K562 (cell line): ENCODE results near the gene EN2. TPM values are rescaled to one million over a fixed set of nuclear protein-coding genes. Genes with fewer than 3 reads are reported as not detected.

Source experiments
- ATAC-seq: fragments of 200-7000 bp; cut with Tn5 transposase; 3 replicates; pipeline ENCODE4 v1.9.1; 2020; ENCODE audit warnings: moderate library complexity
- BruUV-seq: library from RNA; stranded (reverse); fragments of 400-500 nt; replicated peaks from 2 replicates; lab custom pipeline; 2021; lab: Mats Ljungman, UMichigan
- CTCF ChIA-PET: fragments of 300-600 bp; formaldehyde crosslinking; extraction: SDS; loops from one replicate; lab custom pipeline; 2021; ENCODE audit warnings: low intra/inter-chr PET ratio; lab: Yijun Ruan, JAX
- POLR2A ChIA-PET: fragments of 300-600, 350-650 bp; sonication (Branson Sonifier 250); formaldehyde crosslinking; extraction: SDS; loops from one replicate; lab custom pipeline; 2021; ENCODE audit warnings: antibody characterized with exemption, inconsistent platforms; lab: Yijun Ruan, JAX
- DNase-seq, 4 experiments: peaks; one replicate each; pipeline versions ENCODE4 v3.0.0 to v3.0.0-alpha.2; 2011 to 2018; ENCODE audit warnings: low spot score in 3 of 4, mixed read lengths in 3 of 4; ENCODE audit errors: extremely low read depth in 1 of 4
- FAIRE-seq: peaks from 2 replicates; lab custom pipeline; 2011; peaks lifted over from hg19 to GRCh38; lab: Jason Lieb, UNC
- H2AFZ ChIP-seq: 2 replicates; pipeline ENCODE4 v1.6.0; 2011; ENCODE audit warnings: low read depth, low read length, control low read depth, inconsistent platforms
- H3K27ac ChIP-seq: fragments of 200-600 bp; 3 replicates; pipeline ENCODE4 v1.8.0; 2011; ENCODE audit warnings: low read depth, mild to moderate bottlenecking, control low read depth, inconsistent platforms, low read length, moderate library complexity, mixed read lengths; ENCODE audit errors: extremely low read depth
- H3K27me3 ChIP-seq, 2 experiments: fragments of 300-600 bp in 1 of 2; 2 replicates in 1 of 2; 3 replicates in 1 of 2; pipeline versions ENCODE4 v1.6.0 to v1.8.0; 2011; ENCODE audit warnings: inconsistent platforms in 2 of 2, low read length in 2 of 2, mild to moderate bottlenecking in 1 of 2, mixed read lengths in 1 of 2, moderate library complexity in 1 of 2; ENCODE audit not compliant: control insufficient read depth in 2 of 2, insufficient read depth in 2 of 2
- H3K36me3 ChIP-seq: fragments of 300-600 bp; 3 replicates; pipeline ENCODE4 v1.8.0; 2011; ENCODE audit warnings: mild to moderate bottlenecking, low read length, inconsistent platforms; ENCODE audit not compliant: control insufficient read depth, insufficient read depth
- H3K4me1 ChIP-seq, 2 experiments: fragments of 200-600 bp in 1 of 2; replicated peaks in 1 of 2; 2 replicates in 1 of 2; 3 replicates in 1 of 2; pipeline versions ENCODE4 v1.5.1 to v1.8.0; 2011; ENCODE audit warnings: inconsistent platforms in 2 of 2, low read length in 2 of 2, mild to moderate bottlenecking in 1 of 2, mixed read lengths in 1 of 2, moderate library complexity in 1 of 2; ENCODE audit not compliant: control insufficient read depth in 2 of 2, insufficient read depth in 2 of 2
- H3K4me2 ChIP-seq: 2 replicates; pipeline ENCODE4 v1.6.1; 2011; ENCODE audit warnings: low read length, control low read depth, inconsistent platforms, mixed read lengths; ENCODE audit not compliant: insufficient read depth
- H3K4me3 ChIP-seq: fragments of 200-600 bp; sonication (generic), shearing (Covaris generic); 2 replicates; pipeline ENCODE4 v1.5.1; 2016; ENCODE audit warnings: control low read depth, inconsistent platforms
- H3K79me2 ChIP-seq: fragments of 200-600 bp; 3 replicates; pipeline ENCODE4 v1.8.0; 2011; ENCODE audit warnings: low read length, inconsistent platforms; ENCODE audit not compliant: control insufficient read depth, insufficient read depth
- H3K9ac ChIP-seq, 2 experiments: 2 replicates each; pipeline versions ENCODE4 v1.6.0 to v1.6.1; 2011; ENCODE audit warnings: low read depth in 2 of 2, low read length in 2 of 2, control low read depth in 1 of 2, inconsistent platforms in 1 of 2, mild to moderate bottlenecking in 1 of 2, mixed read lengths in 1 of 2; ENCODE audit not compliant: insufficient read depth in 1 of 2
- H3K9me1 ChIP-seq: one replicate; pipeline ENCODE4 v1.6.0; 2011; ENCODE audit warnings: inconsistent platforms, mild to moderate bottlenecking, low read length, moderate library complexity; ENCODE audit not compliant: control insufficient read depth, insufficient read depth
- H3K9me3 ChIP-seq: replicated peaks from 2 replicates; pipeline ENCODE4 v1.5.1; 2011; ENCODE audit warnings: low read depth, low read length, inconsistent platforms; ENCODE audit not compliant: control insufficient read depth, insufficient read depth
- H4K20me1 ChIP-seq: replicated peaks from 2 replicates; pipeline ENCODE4 v1.6.1; 2011; ENCODE audit warnings: low read length, inconsistent platforms, mixed read lengths; ENCODE audit not compliant: control insufficient read depth, insufficient read depth
- CBX8 ChIP-seq: fragments of 200-600 bp; sonication (generic); IDR thresholded peaks from 2 replicates; pipeline ENCODE4 v1.6.1; 2012; ENCODE audit warnings: borderline replicate concordance, mixed run types, low read depth, mild to moderate bottlenecking, moderate library complexity, mixed read lengths, low read length, control low read depth, inconsistent platforms; ENCODE audit not compliant: poor library complexity, severe bottlenecking; ENCODE audit errors: extremely low read depth
- DLX4 ChIP-seq: fragments of 250-450 bp; sonication (Bioruptor Pico); IDR thresholded peaks from 2 replicates; pipeline ENCODE4 v1.6.1; 2021; ENCODE audit warnings: mild to moderate bottlenecking
- FOXJ3 ChIP-seq: sonication (generic); formaldehyde crosslinking; IDR thresholded peaks from 2 replicates; pipeline ENCODE4 v1.4.0; 2020; ENCODE audit warnings: mild to moderate bottlenecking, missing genetic modification reagents
- KDM2B ChIP-seq: fragments of 250-450 bp; sonication (Bioruptor Pico); IDR thresholded peaks from 2 replicates; pipeline ENCODE4 v1.8.0; 2021; ENCODE audit warnings: mild to moderate bottlenecking, moderate library complexity
- NFE2 ChIP-seq: IDR thresholded peaks from 2 replicates; pipeline ENCODE4 v1.6.1; 2014; ENCODE audit warnings: antibody characterized with exemption, low read depth
- RCOR1 ChIP-seq, 2 experiments: IDR thresholded peaks; 2 replicates each; pipeline ENCODE4 v1.6.1; 2012; ENCODE audit warnings: low read depth in 2 of 2, low read length in 2 of 2, borderline replicate concordance in 1 of 2, improper control_type of control experiment in 1 of 2
- SRSF9 ChIP-seq: fragments of 200-400 bp; formaldehyde crosslinking; IDR thresholded peaks from 2 replicates; pipeline ENCODE4 v1.6.1; 2017; ENCODE audit warnings: low read depth, low read length, borderline replicate concordance
- WGBS: fragments of 100-300 bp; shearing (Covaris generic); methylation state at CpG from one replicate; pipeline ENCODE4 v1.1.6; 2016; ENCODE audit warnings: low coverage, mixed read lengths; ENCODE audit not compliant: insufficient coverage; ENCODE audit errors: missing lambda C conversion rate; 5-methylcytosine and 5-hydroxymethylcytosine counted together
- in situ Hi-C: fragments of 300-500 bp; cut with MboI; formaldehyde crosslinking; loops from 4 replicates; pipeline ENCODE4 v1.15.0; 2018; ENCODE audit warnings: inconsistent platforms, mixed read lengths
- intact Hi-C: fragments of 100-400 bp; cut with micrococcal nuclease; formaldehyde crosslinking; loops from 2 replicates; pipeline ENCODE4 v1.14.2; 2022
- polyA plus RNA-seq, 8 experiments: library from polyadenylated mRNA; depleted of rRNA in 4 of 8; stranded (reverse) in 5 of 8; unstranded in 3 of 8; fragments of >200 nt; fragmentation: Nextera tagmentation in 2 of 8; fragmentation: Illumina TruSeq in 1 of 8; extraction: Ambion mirVana in 2 of 8; extraction: Trizol in 1 of 8; gene quantifications; 2 replicates each; pipeline versions ENCODE4 v1.2.1 to v1.2.3, GENCODE V29; 2011 to 2014; ENCODE audit warnings: inconsistent platforms in 1 of 8, missing spikeins in 1 of 8
- total RNA-seq, 7 experiments: library from RNA; depleted of rRNA in 6 of 7; stranded (reverse); fragments of >200 nt in 6 of 7; fragmentation: Illumina TruSeq in 2 of 7; extraction: Trizol in 2 of 7; gene quantifications; 2 replicates each; pipeline versions ENCODE4 v1.2.1 to v1.2.3, GENCODE V29; 2011 to 2021; ENCODE audit warnings: low replicate concordance in 1 of 7

EN2 gene
- total and polyA plus RNA-seq, 9 of the 15 experiments (the other 6 are each of a cell fraction or from before 2014, with no cell fraction given), result 0.04 TPM; not detected in 7

GRCh38 chr7:155438777-155439176 is 19.2 kb upstream of the EN2 start:
- no peak for ATAC-seq
- H3K36me3 ChIP-seq, result no peaks in the 10 kb centered on the region
- intact Hi-C loops, result no loop called here

DNA sequence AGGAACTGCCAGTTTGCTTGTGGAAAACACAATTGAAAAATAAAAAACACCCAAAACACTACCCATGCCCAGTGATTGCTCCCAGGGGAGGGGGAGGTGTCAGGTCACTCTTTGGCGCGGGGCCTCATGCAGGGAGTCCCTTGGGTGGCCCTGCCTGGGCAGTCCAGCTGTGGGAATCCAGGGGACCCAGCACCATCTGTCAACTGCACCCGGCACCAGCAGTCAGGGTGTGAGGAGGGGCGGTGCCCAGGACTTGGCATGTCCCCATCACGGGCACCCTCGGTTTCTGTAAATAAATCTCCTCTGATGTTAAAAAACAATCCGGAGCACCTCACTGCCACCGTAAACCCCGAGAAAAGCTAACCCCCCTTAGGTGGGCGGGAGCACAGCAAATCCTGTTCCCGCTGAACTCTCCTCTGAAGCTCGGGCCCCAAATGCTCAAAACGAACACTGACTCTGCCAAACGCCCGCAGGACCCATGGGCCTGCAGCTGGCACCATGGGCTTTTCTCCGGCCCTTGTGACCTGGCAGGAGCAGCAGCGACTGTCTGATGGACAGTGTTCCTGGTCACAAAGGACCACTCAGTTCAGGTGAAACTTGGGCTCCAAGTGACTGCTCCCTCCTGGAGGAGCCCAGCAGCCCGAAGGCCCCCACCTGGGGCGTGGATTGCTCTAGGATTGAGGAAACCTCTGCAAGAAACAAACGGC is 18.5 kb upstream of the EN2 start:
- in situ Hi-C loops (no loop called here), intact Hi-C loops (no loop called here)
- Histone ChIP-seq H3K4me1 (no peaks in the 10 kb centered on the region), H3K9ac (no peak overlapping the region), H4K20me1 (no peaks in the 10 kb centered on the region; the same call in 1 of the 2 replicates), H3K27me3 (peaks cover 22 to 67% of the 10 kb centered on the region in 2 experiments; a peak in 4 of 5 replicates), H3K4me2 (no peak overlapping the region), H2AFZ (no peak overlapping the region), H3K9me1 (no peaks in the 10 kb centered on the region), H3K9me3 (no peaks in the 10 kb centered on the region), H3K36me3 (no peaks in the 10 kb centered on the region), H3K4me3 (no peak overlapping the region), H3K79me2 (no peaks in the 10 kb centered on the region)
- 0% methylated on average over 20 of the region's 20 CpGs for WGBS
- no TSS peak for BruUV-seq
- ChIA-PET POLR2A (interaction anchor here (0.6 kb wide), 1 partner anchor 15 kb away, joined by 3 read pairs; no protein-coding TSS in a partner anchor), CTCF (no interaction called here)
- ATAC-seq, result no peak
- no peak for DNase-seq
- no peak for FAIRE-seq
- peak; percentile 41 for TF ChIP-seq CBX8
- TF ChIP-seq DLX4 (CRISPR knock-in tag), result no peak
- TF ChIP-seq NFE2, result no peak
- TF ChIP-seq SRSF9, result no peak
- no peak for TF ChIP-seq KDM2B (CRISPR knock-in tag)
- TF ChIP-seq, all 486 proteins: peak for 1
- H3K27ac ChIP-seq, result no peak overlapping the region

More at GRCh38 chr7:155438777-155439176, 19.2 kb upstream of the EN2 start:
- TF ChIP-seq RCOR1 (IDR thresholded peaks at IDR 0.05; ENCODE audit: borderline replicate concordance in 1 of 2, low read depth in 2 of 2, low read length in 2 of 2) (0 out of 4 replicates have a peak, but pooled peaks of 1 of the 2 experiments have one; percentile 10), FOXJ3 (CRISPR knock-in tag) (no peak)
- H3K79me2 ChIP-seq, result no peaks in the 10 kb centered on the region
- no peak overlapping the region for H3K9ac ChIP-seq
- ChIA-PET CTCF (no interaction called here), POLR2A (interaction anchor here (1.6 kb wide), 1 partner anchor 10 kb away, joined by 4 read pairs; no protein-coding TSS in a partner anchor)
- no peaks in the 10 kb centered on the region for H3K9me1 ChIP-seq
- in situ Hi-C loops, result no loop called here
- peaks cover 22 to 71% of the 10 kb centered on the region in 2 experiments; a peak in 4 of 5 replicates for H3K27me3 ChIP-seq
- no peak overlapping the region for H3K4me3 ChIP-seq
- H3K9me3 ChIP-seq, result no peaks in the 10 kb centered on the region
- no TSS peak for BruUV-seq
- WGBS, result 3% methylated on average over 7 of the region's 7 CpGs
- FAIRE-seq (no peak), DNase-seq (no peak)
- no peak overlapping the region for H2AFZ ChIP-seq
- H3K27ac ChIP-seq, result no peak overlapping the region
- H3K4me1 ChIP-seq, result no peaks in the 10 kb centered on the region
- no peaks in the 10 kb centered on the region; the same call in 1 of the 2 replicates for H4K20me1 ChIP-seq
- H3K4me2 ChIP-seq, result no peak overlapping the region
